T-helper 1 cell (primary cell): ENCODE data around the gene NPIPA5.
"Not testable (repeated sequence)": the region's sequence is repeated elsewhere in the genome, so short reads cannot be mapped to it uniquely, and the experiment has no call there.

ENCODE experiments used
- DNase-seq, 5 donors: peaks; one replicate each; pipeline ENCODE4 v3.0.0-alpha.2; 2012 to 2020

NPIPA5 gene

GRCh38 chr16:15389916-15390315 is 11.8 kb upstream of the NPIPA5 start:
- DNase-seq = not testable (repeated sequence)

- DNase-seq = not testable (repeated sequence)
Measured at GRCh38 chr16:15388060-15388459, 10.0 kb upstream of the NPIPA5 start.

- not testable (repeated sequence) for DNase-seq
Measured at GRCh38 chr16:15382810-15383209, 4.7 kb upstream of the NPIPA5 start.

- not testable (repeated sequence) for DNase-seq
Measured at GRCh38 chr16:15357495-15357894, 20.6 kb downstream of the NPIPA5 start.

- DNase-seq = not testable (repeated sequence)
Measured at GRCh38 chr16:15354846-15355245, 23.2 kb downstream of the NPIPA5 start.

GRCh38 chr16:15352852-15353251 is 25.2 kb downstream of the NPIPA5 start:
- DNase-seq = not testable (repeated sequence)

GRCh38 chr16:15351745-15352144 is 26.3 kb downstream of the NPIPA5 start:
- DNase-seq = not testable (repeated sequence)

GRCh38 chr16:15351251-15351650 is 26.8 kb downstream of the NPIPA5 start:
- DNase-seq = not testable (repeated sequence)

GRCh38 chr16:15348721-15349120 is 29.4 kb downstream of the NPIPA5 start:
- not testable (repeated sequence) for DNase-seq

GRCh38 chr16:15342337-15342736 is 35.8 kb downstream of the NPIPA5 start:
- DNase-seq = not testable (repeated sequence)

- DNase-seq = not testable (repeated sequence)
Measured at GRCh38 chr16:15338986-15339385, 39.1 kb downstream of the NPIPA5 start.

- DNase-seq = not testable (repeated sequence)
Measured at GRCh38 chr16:15337974-15338605, 40.0 kb downstream of the NPIPA5 start.

- not testable (repeated sequence) for DNase-seq
Measured at GRCh38 chr16:15335609-15336008, 42.5 kb downstream of the NPIPA5 start.

GRCh38 chr16:15333969-15334368 is 44.1 kb downstream of the NPIPA5 start:
- not testable (repeated sequence) for DNase-seq

- DNase-seq = not testable (repeated sequence)
Measured at GRCh38 chr16:15330978-15331377, 47.1 kb downstream of the NPIPA5 start.

- not testable (repeated sequence) for DNase-seq
Measured at GRCh38 chr16:15324954-15325353, 53.1 kb downstream of the NPIPA5 start.

- DNase-seq = not testable (repeated sequence)
Measured at GRCh38 chr16:15323373-15323772, 54.7 kb downstream of the NPIPA5 start.

GRCh38 chr16:15321221-15321620 is 56.9 kb downstream of the NPIPA5 start:
- DNase-seq = not testable (repeated sequence)

- not testable (repeated sequence) for DNase-seq
Measured at GRCh38 chr16:15314562-15314961, 63.5 kb downstream of the NPIPA5 start.
